Inferior parietal cortex (tissue), 1 donor: Measurements from ENCODE around the gene LMAN2.
"Not testable (repeated sequence)": the region's sequence is repeated elsewhere in the genome, so short reads cannot be mapped to it uniquely, and the experiment has no call there.

Experiments
- DNase-seq: peaks from one replicate; pipeline ENCODE4 v3.0.0-alpha.2; 2016; ENCODE audit errors: extremely low spot score

The LMAN2 gene

DNA sequence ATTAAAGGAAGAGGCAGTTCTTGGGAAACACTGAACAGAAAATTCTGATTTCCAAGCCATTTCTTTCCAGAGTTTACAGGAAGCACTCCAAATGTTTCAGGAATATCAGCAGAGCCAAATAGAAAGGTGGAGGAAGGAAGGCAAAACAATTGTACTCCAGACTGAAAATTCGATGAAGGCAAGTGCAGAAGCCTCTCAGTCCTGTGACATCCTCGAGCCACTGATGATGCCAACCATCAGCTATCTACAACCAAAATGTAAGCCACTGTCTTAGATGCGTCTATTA lies 2.2 kb downstream of the LMAN2 start:
- no peak for DNase-seq

DNA sequence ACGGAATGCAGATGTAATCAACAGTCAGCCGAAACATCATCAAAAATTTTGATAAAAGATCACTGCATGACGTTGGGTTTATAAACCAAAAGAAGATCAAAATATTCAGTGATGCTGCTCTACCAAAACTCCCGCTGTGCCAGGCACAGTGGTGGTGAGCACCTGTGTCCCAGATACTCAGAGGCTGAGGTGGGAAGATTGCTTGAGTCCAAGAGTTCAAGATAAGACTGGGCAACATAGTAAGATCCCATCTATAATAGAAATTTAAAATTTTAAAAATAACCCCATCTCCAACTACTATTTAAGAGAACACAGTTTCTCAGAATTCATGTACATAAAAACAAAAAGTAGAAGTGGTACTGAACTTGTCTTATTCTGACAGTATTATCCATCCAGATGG lies 3.8 kb downstream of the LMAN2 start:
- no peak for DNase-seq

DNA sequence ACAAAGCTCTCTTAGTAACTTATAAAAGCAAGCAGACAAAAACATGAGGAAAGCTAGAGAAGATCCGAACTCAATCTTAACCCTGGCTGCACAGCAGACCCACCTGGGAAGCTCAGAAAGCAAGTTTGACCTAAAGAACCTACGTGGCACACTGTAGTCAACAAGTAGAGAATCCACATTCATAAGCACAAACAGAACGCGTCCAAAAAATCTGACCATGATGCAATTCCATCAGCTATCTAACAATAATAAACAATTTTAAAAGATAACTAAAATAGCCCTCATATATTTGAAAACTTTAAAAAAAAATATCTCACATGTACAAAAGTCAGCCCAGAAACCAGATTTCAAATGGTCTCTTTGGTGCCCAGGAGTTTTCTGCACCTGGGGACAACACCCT lies 4.6 kb downstream of the LMAN2 start:
- DNase-seq: no peak

DNA sequence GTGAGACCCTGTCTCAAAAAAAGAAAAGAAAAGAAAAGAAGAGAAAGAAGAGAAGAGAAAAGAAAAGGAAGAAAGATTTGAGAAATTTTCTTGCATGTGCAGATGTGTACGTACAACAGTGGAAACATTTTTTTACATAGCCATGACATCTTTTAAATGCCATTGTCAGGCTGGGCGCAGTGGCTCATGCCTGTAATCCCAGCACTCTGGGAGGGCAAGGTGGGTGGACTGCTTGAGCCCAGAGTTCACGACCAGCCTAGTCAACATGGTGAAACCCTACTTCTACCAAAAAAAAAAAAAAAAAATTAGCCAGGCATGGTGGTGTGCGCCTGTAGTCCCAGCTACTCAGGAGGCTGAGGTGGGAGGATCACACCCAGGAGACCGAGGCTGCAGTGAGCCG lies 6.6 kb downstream of the LMAN2 start:
- DNase-seq: no peak

DNA sequence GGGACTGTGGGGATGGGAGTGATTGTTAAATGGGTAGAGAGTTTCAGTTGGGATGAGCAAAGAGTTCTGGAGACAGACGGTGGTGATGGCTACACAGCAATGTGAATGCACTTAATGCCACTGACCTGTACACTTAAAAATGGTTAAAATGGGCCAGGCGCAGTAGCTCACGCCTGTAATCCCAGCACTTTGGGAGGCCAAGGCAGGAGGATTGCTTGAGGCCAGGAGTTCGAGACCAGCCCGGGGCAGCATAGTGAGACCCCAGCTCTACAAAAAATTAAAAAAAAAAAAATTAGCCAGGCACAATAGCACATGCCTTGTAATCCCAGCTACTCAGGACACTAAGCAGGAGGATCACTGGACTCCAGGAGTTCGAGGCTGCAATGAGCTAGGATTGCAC lies 7.7 kb downstream of the LMAN2 start:
- DNase-seq: no peak

DNA sequence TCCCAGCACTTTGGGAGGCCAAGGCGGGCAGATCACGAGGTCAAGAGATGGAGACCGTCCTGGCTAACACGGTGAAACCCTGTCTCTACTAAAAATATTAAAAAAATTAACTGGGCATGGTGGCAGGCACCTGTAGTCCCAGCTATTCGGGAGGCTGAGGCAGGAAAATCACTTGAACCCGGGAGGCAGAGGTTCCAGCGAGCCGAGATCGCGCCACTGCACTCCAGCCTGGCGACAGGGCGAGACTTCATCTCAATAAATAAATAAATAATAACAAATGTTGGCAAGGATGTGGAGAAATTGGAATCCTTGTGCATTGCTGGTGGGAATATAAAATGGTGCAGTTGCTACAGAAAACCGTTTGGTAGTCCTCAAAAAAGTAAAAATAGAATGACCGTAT lies 8.5 kb downstream of the LMAN2 start:
- DNase-seq: not testable (repeated sequence)

DNA sequence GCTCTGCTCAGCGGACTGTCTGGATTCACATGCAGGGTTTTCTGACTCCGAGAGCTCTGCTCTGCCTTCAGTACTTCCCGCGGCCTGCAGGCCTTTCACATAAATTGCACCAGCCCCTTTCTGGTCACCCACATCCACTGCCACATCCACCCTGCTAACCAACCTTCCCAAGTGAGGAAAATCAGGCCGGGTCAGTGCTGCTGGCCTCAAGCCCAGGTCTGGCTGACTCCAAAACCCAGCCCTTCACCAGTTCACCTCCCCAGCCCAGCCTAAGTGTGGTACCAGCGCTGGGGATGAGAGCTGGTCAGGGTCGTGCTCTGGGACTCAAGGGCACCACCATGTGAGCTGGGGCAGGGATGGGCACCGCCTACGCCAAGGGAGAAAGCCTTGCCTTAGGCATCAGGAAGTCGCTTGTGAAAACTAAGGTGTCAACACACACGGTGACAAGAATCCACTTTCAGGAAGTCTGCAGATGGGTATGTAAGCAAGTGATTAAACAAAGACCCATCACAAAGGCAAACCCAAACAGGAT lies 12.3 kb downstream of the LMAN2 start:
- DNase-seq: no peak

DNA sequence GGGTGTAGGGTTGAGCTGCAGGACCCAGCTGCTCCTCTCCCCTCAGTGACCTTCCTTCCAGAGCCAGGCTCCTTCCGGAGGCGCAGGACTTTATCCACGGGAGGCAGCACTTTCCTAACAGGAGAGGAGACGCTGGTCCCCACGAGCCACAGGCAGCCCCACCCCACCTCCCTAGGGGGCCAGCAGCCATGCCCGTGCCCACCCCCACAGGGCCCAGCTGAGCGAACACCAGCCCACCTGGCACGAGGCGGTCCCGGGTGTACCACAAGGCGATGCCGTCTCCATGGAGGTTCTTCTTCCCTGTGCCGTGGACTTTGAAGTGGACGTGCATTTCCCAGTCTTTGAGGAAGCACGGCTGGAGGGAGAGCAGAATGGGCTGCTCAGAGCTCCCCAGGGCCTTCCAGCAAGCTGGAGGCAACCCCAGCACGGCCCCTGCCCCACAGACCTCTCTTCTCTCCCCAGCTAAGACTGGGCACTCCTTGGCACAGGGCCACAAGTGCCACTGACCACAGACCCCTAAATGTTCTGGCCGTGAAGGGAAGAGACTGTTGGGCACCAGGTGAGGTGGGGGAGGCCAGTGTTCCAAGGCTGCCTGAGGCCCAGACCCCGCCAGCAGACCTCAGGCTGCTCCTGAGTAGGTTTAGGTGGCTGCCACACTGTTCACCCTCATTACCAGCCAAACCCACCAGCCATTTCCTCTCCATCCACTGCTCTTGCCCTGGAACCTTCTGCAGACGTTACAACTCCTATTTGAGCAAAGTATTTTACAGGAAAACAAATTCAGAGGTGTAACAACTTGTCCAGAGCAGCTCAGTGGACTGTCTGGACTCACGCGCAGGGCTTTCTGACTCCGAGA lies 13.0 kb downstream of the LMAN2 start:
- no peak for DNase-seq

DNA sequence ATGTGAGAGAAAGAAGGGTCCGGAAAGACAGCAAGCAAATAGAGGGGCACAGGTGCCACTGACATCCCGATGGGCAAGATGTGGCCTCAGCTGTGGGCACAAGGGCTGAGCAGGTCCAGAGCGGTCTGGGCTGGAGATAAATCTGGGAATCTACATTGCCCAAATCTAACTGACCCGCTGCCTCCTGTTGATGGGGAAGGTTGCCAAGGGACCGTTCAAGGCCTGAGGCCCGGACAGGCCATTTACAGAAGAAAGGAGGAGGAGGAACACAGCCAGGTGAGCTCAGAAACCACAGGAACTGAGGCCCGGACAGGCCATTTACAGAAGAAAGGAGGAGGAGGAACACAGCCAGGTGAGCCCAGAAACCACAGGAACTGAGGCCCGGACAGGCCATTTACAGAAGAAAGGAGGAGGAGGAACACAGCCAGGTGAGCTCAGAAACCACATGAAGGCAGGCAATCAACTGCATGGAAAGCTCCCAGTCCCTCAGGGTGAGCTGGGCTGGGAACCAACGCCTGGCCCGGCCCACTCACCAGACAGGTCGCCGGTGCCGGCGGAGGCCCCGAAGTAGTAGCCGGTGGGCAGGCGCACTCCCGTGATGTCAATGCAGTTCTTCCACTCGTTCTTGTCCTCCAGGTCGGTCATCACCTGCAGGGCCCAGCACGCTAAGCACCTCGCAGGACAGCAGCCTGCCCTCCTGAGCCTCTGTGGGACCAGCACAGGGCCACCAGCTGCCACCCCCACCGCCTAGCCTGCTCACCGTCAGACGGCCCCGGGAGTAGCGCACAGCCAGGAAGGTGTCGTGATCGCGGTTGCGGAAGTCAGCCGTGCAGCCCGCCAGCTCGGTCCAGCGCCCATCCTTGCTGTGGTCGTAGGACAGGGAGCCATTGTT lies 14.6 kb downstream of the LMAN2 start:
- DNase-seq: no peak

DNA sequence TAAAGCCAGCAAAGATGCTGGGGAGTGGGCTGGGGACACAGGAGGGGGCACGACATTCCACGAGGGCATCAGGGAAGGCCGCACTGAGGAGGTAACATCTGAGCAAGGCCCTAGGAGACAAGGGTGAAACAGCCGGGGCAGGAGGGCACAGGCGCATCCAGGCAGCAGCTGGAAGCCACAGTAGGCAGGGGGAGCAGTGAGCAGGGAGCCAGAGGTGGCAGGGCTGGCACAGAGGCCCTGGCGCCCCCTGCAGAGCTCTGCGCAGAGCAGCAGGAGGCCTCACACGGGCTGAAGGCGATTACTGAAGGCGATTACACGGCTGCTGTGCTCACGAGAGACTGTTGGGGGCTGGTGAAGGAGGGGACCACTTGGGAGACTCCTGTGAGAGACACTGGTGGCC lies 15.4 kb downstream of the LMAN2 start:
- DNase-seq: no peak

DNA sequence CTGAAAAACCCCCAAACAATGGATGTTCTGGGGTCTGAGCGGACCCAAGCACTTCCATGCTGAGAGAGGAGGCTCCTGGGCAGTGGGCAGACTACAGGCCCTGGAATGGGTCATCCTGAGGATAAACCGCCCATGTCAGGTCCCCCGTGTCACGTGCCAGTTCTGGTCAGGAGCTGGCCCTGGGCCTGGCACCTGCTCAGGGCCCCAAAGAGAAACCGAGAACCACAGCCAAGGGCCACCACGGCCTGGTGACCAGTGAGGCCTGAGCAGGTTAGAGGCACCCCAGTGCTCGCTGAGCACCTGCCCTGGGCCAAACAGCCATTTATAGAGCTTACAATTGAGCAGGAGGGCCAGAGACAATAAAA lies 15.8 kb downstream of the LMAN2 start:
- DNase-seq: no peak

DNA sequence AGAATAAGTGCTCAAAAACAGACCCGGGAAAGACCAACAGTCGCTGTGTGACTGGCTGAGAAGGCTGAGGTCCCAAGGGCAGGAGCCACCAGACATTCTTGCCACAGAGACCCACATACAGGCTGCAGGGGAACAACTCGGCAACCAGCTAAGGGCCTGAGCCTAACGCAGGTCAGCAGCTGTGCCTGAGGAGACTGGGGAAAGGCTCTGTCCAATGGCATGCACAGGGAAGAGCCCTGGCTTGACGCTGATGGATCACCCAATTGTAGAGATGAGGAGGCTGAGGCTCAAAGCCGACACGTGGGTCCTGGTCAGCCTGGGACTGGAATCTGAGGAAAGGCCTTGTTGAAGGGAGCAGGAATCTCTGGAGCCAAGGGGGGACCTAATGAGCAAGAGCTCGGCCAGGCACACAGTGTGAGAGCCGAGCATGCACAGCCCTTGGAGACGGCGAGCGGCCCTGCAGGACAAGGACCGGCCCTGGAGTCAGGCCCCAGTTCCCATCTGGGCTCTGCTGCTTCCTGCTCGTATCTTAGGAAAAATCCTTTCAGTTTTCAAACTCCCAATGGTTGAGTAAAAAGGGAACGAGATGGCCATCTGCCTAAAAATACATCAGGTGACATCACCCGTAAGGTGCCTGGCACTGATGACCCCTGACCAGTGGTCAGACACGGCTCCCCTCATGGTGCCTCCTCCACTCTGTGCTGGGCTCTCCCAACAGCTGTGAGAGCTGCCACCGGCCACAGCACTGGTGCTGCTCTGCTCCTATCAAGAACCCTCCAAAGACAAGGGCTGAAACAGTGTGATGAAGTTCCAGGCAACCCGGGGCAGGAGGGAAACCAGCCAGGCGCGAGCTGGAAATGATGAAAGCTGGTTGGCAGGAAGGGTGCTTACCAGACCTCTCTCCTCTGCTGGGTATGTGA lies 16.4 kb downstream of the LMAN2 start:
- DNase-seq: no peak

DNA sequence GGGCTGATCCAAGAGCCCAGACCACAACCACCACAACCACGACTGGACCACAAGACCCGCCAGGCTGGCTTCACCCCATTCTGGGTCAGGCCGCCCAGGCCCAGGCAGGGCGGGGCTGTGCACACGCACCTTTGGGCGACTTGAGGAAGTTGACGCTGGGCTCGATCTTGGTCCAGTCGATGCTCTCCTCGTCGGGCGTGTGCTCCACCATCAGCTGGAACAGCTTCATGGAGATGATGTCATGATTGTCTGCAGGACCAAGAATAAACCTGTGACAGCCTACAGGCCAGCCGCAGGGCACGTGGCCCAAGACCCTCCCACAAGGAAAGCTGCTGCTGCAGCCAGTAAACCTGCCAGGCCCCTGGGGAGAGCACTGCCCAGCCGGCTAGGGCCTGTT lies 17.3 kb downstream of the LMAN2 start:
- no peak for DNase-seq

DNA sequence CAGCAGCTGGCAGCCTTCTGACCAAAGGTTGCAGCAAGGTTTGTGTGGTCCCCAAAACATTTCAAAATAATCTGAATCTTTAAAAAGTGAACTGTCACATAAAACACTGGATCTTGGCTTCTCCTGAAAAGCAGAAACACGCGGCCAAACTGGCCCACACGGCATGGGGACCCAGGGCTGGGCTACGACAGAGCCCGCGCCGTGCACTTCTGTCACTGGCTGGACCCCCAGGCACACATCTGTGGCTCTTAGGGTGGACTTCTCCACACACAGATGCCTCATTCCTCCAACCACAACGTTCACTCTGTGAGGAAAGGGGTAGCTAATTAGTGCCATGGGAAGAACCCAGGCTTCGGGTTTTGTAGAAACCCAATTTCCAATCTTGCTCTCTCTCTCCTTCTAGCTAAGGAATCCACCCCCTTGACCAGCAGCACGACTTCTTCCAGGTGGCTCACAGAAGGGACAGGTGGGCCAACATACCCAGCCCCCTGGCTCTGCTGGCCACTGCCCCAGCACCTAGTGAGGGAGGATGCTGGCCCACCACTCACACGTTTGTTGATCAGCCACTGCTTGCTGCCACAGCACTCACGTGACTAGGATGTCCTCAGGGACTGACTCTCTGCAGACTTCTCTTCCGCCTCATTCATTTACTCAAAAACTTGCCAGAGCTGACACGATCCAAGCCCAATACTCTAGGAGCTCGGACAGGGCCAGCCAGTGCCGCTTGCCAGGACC lies 17.9 kb downstream of the LMAN2 start:
- no peak for DNase-seq

DNA sequence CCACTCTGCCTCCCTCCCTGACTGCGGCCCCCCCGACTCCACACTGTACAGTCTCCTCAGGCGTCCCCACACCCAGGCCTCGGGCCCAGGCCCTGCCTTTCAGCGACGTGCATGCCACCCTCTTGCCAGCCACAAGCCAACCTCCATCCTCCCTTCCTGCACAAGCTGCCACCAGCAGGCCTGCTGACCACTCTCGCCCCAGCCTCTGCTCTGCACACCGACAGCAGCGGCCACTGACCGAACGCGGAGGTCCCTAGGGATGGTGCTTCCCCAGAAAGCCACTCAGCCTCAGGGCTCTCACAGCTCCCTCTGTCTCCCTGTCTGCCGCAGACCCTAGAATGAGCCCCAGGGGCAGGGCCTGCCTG lies 18.6 kb downstream of the LMAN2 start:
- DNase-seq: no peak

DNA sequence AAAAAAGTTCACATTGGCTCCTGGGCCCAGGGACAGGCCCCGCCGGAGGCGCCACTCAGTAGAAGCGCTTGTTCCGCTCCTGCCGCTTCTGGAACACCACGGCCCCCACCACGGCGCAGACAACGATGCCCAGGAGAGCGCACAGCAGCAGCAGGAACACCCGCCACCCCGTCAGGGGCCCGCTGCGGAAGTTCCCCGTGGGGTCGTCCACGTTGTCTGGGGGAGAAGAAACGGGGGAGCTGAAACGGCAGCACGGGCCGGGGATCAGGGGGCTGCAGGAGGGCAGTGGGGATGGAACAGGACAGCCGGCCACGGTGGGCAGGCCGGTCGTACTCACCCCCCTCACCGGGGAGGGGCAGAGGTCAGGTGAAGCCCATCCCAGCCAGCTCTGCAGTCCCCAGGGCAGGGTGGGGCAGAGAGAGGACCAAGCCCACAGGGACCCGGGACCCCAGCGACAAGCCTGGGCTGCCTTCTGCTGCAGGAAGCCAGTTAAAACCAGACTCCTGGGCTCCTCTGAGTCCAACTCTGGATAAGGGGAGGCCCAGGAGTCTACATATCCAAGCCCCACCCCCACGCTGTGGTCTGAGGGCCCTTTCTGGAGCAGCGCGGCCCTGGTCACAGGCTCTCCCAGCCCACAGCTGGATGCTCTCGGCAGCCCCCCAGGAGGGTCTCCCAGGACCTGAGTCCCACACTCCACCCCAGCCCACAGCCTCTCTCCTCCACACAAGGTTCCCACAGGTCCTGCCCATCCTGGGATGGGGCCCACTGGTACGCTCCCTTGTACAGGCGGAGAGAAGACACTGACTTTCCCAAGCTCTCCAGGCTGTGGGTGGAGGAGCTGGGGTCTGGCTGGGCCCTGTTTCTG lies 19.2 kb downstream of the LMAN2 start:
- DNase-seq: no peak

DNA sequence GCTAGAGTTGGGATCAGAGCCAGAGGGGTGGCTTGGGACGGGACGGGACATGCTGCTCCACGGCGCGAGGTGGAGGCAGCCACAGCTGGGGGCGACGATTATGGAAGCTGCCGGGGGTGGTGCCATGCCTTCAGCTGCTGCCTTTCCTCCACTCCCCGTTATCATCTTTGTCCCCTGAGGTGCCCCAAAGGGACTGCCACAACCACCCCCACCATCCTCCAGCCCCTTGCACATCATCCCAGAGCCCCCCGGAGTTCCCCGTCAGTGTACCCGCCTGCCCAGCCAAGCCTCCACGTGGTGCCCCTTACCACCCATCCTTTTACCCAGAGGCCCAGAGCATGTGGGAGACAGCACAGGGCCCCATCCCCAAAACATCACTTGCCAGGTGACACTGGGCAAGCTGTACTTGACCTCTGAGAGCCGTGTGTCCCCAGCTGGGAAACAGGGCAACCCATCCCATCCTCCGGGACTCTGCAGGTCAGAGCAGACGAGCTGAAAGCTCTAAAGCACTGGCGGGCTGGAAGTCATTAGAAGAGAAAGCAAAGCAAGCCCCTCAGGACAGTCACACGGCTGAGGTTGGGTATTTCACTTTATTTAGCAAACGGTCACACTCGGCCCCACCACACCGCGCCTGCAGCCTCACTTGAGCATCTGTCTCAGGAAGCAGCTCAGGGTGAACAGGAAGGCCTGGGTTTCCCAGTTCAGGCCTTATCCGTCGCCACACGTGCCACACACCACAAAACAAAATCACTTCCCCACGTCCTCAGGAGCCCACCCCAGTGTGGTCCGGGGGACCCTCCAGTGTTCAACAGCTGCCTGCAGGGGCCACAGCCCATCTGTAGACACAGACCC lies 20.3 kb downstream of the LMAN2 start:
- no peak for DNase-seq

DNA sequence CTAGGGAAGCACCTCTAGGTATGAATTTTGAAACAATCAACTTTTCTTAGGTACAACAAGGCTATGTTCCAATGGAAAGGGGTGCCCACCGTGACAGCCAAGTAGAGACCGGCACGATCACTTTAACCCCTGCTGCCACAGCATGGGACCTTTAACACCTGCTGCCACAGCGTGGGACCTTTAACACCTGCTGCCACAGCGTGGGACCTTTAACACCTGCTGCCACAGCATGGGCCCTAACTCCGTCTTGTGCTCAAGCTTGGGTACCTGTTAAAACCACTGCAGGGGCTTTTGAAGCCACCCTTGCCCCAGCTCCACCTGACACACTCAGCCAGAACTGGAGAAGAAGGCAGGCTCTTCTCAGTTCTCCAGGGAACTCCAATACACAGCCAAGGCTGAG lies 21.6 kb downstream of the LMAN2 start:
- DNase-seq: no peak

DNA sequence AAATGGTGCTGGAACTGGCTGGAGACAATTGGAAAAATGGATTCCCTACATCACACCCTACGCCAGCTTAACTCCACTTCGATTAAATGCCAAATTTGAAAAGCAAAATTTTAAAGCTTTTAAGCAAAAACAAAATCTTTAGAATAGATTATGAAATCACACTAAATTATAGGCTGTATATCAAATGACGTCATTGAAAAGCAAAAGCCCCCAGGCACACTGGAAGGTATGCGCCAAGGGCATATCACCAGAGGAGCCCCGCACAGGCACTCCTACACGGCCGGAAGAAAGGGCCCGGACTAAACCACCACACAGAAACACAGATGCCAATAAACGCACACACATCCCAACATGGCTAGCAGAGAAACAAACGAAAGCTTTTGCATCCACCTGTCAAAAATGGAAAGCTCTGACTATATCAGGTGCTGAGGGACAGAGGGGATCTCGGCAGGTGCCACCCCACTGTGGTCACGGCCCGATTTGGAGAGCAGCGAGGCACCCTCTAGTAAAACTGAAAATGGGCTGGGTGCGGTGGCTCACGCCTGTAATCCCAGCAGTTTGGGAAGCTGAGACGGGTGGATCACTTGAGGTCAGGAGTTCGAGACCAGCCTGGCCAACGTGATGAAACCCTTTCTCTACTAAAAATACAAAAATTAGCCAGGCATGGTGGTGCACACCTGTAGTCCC lies 22.8 kb downstream of the LMAN2 start:
- no peak for DNase-seq
